HG03066 (cell line): Measurements from ENCODE around the gene EIF2S1.
"Not testable (repeated sequence)": the region's sequence is repeated elsewhere in the genome, so short reads cannot be mapped to it uniquely, and the experiment has no call there.

Experiments
- ATAC-seq: cut with Tn5 transposase; IDR thresholded peaks from one replicate; pipeline ENCODE4 v1.9.1; 2021; ENCODE audit warnings: low read depth; ENCODE audit not compliant: unreplicated experiment

The EIF2S1 gene

DNA sequence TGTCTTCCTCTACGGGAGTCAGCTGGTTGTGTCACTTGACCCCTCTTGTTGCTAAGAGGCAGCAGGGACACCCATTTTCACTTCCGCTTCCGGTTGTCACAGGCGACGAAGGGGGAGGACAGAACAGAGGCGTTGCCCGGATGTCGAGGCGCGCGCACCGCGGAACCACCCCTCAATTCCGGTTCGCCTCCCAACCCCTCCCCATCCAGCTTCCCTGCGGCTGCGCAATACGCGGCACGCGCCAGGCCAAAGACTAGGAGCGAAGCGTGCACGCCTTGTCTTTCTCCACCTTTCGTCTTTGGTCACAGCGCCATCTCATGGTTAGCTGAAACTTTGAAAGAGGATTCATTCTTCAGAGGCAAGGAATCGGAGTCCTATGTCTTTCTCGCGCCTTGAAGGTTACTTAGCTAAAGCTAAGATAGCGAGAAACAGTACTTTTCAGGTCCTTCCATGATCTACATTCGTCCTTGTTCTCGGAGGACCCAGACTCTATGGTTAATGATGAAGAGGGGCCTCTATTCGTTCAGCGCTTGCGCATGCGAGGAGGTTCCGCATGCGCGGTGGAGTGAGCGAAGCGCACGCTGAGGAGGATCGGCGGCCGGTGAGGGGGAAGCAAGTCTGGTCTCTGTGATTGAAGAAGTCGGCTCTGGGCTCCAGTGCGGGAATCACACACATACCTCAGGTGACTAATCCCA, at the start of gene EIF2S1, which contains the start of gene ATP6V1D:
Gene EIF2S1 (plus strand): TSS at position 554 of the 695 bp plus-strand sequence. CDS start 4,440 bp downstream, outside the sequence.
Gene ATP6V1D (minus strand): TSS at position 30 of the 695 bp plus-strand sequence. CDS start 106 bp downstream, outside the sequence.
- peak; percentile 92 for ATAC-seq

DNA sequence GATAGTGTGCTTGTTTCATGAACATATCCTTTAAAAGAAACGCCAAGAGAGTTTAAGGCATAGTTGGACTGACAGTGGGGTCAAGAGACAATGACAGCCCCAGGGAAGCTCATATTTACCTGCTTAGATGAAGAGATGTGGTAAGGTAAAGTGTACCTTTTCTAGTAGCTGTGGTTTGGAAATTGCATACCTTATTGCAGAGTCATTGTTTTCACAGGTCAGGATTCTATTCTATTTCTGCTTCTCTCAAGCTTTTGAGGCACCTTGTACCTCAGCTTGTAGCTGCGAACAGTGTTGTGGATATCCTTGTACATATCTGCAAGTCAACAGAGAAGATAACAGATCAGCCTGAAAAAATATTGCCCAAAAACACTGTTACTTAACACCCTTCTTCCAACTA, 48.3 kb upstream of the EIF2S1 start:
- no peak for ATAC-seq

- no peak for ATAC-seq
Observed at GRCh38 chr14:67313153-67313552, 47.0 kb upstream of the EIF2S1 start.

- no peak for ATAC-seq
Observed at GRCh38 chr14:67317822-67318221, 42.3 kb upstream of the EIF2S1 start.

- no peak for ATAC-seq
Observed at GRCh38 chr14:67319142-67319541, 41.0 kb upstream of the EIF2S1 start.

DNA sequence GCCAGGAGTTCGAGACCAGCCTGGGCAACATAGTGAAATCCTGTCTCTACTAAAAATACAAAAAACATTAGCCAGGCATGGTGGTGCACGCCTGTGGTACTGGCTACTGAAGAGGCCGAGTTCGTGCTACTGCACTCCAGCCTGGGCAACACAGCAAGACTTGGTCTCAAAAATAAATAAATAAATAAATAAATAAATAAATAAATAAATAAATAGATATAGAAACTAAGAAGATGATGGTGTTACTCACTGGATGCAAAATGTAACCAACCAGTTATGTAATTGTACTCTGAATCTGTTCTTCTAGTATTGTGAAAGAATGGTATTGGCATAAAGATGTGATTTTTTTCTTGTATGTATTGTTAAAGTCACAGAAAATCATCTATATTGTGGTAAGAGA, 30.5 kb upstream of the EIF2S1 start:
- ATAC-seq = not testable (repeated sequence)

DNA sequence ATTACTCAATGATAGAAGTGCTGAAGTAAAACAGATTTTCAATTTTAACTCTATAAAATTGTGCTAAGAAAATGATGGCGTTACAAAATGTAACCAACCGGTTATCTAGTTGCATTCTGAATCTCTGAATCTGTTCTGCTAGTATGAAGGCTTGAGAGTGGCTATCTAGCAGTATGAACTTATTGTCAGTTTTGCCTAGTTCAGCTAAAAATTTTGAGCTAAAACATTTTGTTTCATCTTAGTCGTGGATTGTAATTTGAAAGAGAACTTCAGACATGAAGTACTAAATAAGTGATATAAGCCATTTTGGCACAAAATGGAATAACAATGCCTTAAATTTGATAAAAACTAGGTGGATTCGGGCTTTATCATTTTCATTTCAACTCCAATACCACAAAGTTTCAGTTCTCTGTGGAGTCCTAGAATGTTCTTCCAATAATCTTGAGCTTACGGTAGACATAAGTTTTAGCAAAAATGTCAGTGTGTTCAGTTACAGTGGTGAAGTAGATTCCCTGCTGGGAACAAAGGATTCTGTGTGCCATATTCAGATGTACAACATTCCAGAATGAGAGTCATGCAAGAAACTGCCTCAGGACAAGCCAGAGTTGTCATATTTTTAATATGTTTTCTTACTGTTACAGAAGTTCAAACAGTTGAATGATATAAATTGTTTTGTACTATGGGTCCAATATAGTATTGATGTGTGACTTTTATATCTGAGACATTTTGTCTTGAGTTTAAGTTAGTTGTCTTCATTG, 28.6 kb upstream of the EIF2S1 start:
- no peak for ATAC-seq

DNA sequence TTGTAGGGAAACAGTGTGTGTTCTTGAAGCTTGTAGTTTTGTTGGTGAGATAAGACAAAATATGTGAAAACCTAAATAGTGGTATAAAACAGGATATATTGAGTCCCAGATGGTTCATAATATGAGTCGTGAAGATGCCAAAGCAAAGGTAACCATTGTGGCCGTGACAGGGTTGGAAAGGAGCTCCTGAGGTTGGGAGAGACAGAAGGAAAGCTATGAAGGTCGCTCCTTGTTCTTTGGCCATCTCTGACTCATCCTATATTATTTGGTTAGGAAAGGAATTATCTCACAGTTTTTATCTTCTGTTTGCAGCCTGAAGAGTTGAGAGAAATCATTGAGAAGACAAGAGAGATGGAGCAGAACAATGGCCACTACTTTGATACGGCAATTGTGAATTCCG, 27.7 kb upstream of the EIF2S1 start:
- ATAC-seq = no peak

DNA sequence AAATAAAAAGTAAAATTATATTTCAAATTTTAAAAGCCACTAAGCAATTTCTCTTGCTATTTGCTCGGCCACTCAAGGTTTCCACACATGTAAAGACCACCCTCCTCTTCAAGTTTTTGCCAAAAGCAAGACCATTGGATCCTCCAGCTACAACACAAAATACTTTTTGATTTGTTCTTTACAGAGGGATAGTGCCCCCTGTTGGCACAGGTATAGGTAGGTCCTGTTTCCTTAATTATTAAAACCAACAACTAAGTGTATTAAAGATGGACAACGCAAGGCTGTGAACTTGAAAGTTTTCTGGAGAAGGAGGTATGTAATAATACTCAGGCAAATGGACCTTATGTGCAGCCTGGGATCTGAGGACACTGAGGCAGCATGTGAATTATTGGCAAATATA, 24.3 kb upstream of the EIF2S1 start:
- no peak for ATAC-seq

DNA sequence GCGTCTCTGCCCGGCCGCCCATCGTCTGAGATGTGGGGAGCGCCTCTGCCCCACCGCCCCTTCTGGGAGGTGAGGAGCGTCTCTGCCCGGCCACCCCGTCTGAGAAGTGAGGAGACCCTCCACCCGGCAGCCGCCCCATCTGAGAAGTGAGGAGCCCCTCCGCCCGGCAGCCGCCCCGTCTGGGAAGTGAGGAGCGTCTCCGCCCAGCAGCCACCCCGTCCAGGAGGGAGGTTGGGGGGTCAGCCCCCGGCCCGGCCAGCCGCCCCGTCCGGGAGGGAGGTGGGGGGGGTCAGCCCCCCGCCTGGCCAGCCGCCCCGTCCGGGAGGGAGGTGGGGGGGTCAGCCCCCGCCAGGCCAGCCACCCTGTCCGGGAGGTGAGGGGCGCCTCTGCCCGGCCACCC, 18.9 kb upstream of the EIF2S1 start:
- not testable (repeated sequence) for ATAC-seq

DNA sequence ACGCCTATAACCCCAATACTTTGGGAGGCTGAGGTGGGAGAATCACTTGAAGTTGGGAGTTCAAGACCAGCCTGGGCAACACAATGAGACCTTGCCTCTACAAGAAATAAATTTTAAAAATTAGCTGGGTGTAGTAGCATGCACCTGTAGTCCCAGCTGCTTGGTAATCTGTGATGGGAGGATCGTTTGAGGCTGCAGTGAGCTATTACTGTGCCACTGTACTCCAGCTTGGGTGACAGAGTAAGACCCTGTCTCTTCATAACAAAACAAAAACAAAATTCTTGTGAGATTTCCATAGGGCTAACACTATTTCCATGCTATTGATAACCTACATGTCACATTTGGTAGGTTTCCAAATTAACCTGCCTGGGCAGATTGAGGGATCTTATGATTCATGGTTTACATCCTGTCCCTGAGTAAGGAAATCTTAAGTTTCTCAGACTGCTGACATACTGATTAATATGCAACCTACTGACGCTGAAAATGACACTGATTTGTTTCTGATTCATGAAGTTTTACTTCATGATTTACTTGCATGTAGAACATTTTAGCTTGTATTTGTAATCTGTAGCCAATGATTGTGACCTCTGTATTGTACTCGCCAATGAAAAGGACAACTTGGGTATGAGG, 16.4 kb upstream of the EIF2S1 start:
- no peak for ATAC-seq

GRCh38 chr14:67345583-67345982, 14.5 kb upstream of the EIF2S1 start:
- no peak for ATAC-seq

DNA sequence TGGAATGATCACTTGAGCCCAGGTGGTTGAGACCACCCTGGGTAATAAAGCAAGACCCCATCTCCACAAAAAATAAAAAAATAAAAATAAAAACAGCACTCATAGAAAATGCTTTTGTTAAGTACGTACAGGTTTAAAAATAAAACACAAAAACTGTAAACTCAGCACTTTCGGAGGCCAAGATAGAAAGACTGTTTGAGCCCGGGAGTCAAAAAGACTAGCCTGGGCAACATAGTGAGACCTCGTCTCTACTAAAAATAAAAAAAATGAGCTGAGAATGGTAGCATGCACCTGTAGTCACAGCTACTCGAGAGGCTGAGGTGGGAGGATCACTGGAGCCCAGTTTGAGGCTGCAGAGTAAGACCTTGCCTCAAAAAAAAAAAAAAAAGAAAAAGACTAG, 8.1 kb upstream of the EIF2S1 start:
- no peak for ATAC-seq

DNA sequence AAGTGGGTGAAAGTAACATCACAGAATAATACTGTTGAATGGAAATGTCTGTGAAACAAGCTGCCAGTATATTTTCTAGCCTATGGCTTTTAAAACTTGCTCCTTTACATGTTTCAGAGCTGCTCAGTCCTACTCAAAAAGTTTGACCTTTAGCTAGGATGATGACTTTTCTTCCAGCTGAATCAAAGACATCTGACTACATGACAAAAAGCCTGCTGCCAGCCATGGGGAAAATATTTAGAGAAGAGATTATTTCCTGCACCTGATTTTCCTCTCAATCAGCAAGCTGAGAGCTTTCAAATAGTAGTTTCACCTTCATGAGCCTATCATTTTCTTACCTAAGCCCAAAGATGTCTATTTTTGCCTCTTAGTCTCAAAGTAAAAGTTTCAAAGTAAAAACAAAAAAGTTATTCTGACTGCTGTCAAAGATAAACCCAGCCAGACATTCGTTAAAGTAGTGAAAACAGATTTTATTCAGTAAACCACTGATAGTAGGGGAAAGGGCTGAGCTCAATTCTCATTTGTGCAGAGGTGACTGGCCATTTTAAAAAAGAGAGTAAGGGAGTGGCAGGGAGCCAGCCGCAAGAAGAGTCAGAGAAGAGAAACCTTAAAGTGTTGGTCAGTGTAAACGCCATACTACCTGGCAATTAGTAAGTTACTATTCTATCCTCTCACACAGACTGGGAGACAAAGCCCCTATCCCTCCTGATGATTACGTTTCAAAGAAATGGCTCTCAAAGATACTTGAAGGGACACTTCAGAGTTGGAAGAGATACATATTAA, 2.8 kb upstream of the EIF2S1 start:
- ATAC-seq = no peak

DNA sequence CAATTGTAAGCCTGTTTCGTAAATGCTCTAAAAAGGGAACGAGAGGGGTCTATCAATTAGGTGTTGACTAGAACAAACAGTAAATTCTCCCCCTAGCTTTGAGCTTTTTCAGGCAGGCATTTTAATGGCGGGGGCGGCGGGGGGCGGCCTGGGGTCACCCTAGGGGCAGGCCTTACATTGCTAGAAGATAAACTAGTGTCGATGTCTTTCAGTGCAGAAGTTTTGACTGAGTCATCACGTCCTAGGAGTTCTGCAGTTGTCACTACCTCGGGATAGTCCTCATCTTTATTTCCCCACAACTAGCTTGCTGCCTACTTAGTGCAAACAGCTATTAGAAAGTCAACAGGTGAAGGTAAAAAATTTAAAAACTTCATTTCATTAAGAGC, 2.2 kb upstream of the EIF2S1 start:
- ATAC-seq = no peak

DNA sequence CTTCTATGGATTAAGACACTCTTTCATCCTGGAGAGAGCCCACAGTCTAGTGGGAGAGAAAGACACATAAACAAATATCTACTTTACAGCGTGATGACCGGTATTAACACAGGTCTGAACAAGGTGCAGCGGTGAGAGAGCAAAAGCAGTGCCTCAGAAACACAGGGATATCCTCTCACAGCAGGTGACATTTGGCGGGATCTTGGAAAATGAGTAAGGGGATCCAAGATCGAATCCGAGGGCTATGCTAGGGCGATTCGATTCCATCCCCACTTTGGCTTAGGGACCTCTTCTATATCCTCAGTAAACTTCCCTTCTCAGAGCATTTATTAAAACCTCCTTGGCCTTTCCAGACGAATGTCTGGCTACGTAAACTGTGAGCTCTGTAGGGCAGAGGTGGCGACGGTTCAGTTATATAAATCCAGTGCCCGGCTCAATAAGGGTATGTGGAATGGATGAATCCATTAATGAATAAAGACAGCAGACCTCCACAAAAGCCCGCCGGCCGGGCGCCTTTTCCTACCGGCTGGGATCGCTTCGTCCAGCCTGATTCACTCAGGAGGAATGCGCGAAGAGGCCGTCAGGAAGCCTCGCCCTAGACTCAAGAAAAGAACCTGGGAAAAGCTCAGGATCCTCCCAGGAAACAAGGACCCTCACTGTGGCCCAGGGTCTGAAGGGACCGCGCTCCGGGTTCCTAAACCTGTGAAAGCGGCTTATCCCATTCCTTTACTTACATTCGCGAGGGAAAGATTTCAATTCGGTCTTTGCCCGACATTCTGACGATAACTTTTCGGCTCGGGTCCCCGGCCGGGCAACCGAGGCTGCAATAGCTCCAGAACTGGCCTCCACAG, 979 bp upstream of the EIF2S1 start:
- ATAC-seq = no peak

GRCh38 chr14:67360470-67361206, 510 bp downstream of the EIF2S1 start:
- peak; percentile 20 for ATAC-seq

- no peak for ATAC-seq
Observed at GRCh38 chr14:67365476-67365875, 5.3 kb downstream of the EIF2S1 start.

- no peak for ATAC-seq
Observed at GRCh38 chr14:67370830-67371229, 10.7 kb downstream of the EIF2S1 start.
